H1 (cell line): ENCODE data around the gene THBS4. TPM values are rescaled to one million over a fixed set of nuclear protein-coding genes. Genes with fewer than 3 reads are reported as not detected.

ENCODE experiments used
- CEBPB ChIP-seq: IDR thresholded peaks from 2 replicates; pipeline ENCODE4 v1.6.1; 2012; ENCODE audit warnings: low read depth, low read length
- CHD7 ChIP-seq: fragments of 300-600 bp; sonication (generic); IDR thresholded peaks from 2 replicates; pipeline ENCODE4 v1.7.1; 2012; ENCODE audit warnings: low read length, moderate library complexity, mild to moderate bottlenecking, inconsistent platforms; ENCODE audit not compliant: insufficient replicate concordance
- CREB1 ChIP-seq: IDR thresholded peaks from 2 replicates; pipeline ENCODE4 v1.6.1; 2012; ENCODE audit warnings: inconsistent platforms
- EP300 ChIP-seq, 2 experiments: IDR thresholded peaks; 1 replicate in 1 of 2; 2 replicates in 1 of 2; pipeline ENCODE4 v1.6.1; 2011 to 2012; ENCODE audit warnings: low read depth in 2 of 2, low read length in 2 of 2, mild to moderate bottlenecking in 2 of 2, borderline replicate concordance in 1 of 2, inconsistent platforms in 1 of 2, moderate library complexity in 1 of 2
- GABPA ChIP-seq: IDR thresholded peaks from 2 replicates; pipeline ENCODE4 v1.6.1; 2011; ENCODE audit warnings: mild to moderate bottlenecking, low read length, moderate library complexity, borderline replicate concordance; ENCODE audit not compliant: insufficient read depth
- HDAC2 ChIP-seq, 2 experiments: fragments of 300-600 bp in 1 of 2; sonication (generic) in 1 of 2; IDR thresholded peaks; 2 replicates each; pipeline ENCODE4 v1.6.1; 2011 to 2012; ENCODE audit warnings: low read depth in 2 of 2, low read length in 2 of 2, mild to moderate bottlenecking in 2 of 2, moderate library complexity in 2 of 2, borderline replicate concordance in 1 of 2, inconsistent platforms in 1 of 2
- HDAC6 ChIP-seq: IDR thresholded peaks from one replicate; pipeline ENCODE4 v1.7.1; 2012; ENCODE audit warnings: low read depth, mild to moderate bottlenecking, inconsistent platforms, low read length, moderate library complexity
- JUN ChIP-seq: IDR thresholded peaks from 2 replicates; pipeline ENCODE4 v1.6.1; 2011; ENCODE audit warnings: low read depth, mild to moderate bottlenecking, improper control_type of control experiment, low read length
- PHF8 ChIP-seq: fragments of 200-600 bp; sonication (generic); conservative IDR thresholded peaks from 2 replicates; pipeline ENCODE4 v1.7.1; 2012; ENCODE audit warnings: low read depth, mild to moderate bottlenecking, inconsistent platforms, low read length, moderate library complexity
- POU5F1 ChIP-seq: IDR thresholded peaks from 2 replicates; pipeline ENCODE4 v1.6.1; 2011; ENCODE audit warnings: low read depth, mild to moderate bottlenecking, low read length, moderate library complexity
- RAD21 ChIP-seq, 2 experiments: IDR thresholded peaks in 1 of 2; conservative IDR thresholded peaks in 1 of 2; 2 replicates each; pipeline ENCODE4 v1.6.1; 2011; ENCODE audit warnings: low read depth in 2 of 2, low read length in 2 of 2, improper control_type of control experiment in 1 of 2, inconsistent platforms in 1 of 2, mild to moderate bottlenecking in 1 of 2, moderate library complexity in 1 of 2
- polyA plus RNA-seq, 7 experiments: library from polyadenylated mRNA; depleted of rRNA in 3 of 7; stranded (reverse) in 5 of 7; unstranded in 2 of 7; fragments of >200 nt in 5 of 7; fragments of 200-250 nt in 2 of 7; gene quantifications; 1 replicate in 5 of 7; 2 replicates in 1 of 7; 4 replicates in 1 of 7; pipeline versions ENCODE4 v1.2.1 to v1.2.3, GENCODE V29; 2011 to 2013; ENCODE audit warnings: missing spikeins in 2 of 7, mixed read lengths in 2 of 7
- total RNA-seq: library from RNA; stranded (reverse); fragmentation: NEBNext Ultra II Directional; extraction: Animal tissue kit (Norgen Biotek cat#: 25700); gene quantifications from 2 replicates; pipeline ENCODE4 v1.2.1, GENCODE V29; 2021

The THBS4 gene
- total and polyA plus RNA-seq, 2 of the 8 experiments (the other 6 are each of a cell fraction or from before 2014, with no cell fraction given): 12.8 to 25.4 TPM

- TF ChIP-seq CHD7 (no peak), HDAC2 (IDR thresholded peaks at IDR 0.05; ENCODE audit: borderline replicate concordance in 1 of 2, low read depth in 2 of 2, low read length in 2 of 2) (no peak), JUN (no peak), HDAC6 (no peak), CREB1 (no peak), CEBPB (no peak), POU5F1 (no peak), PHF8 (no peak), GABPA (no peak), EP300 (IDR thresholded peaks at IDR 0.05; ENCODE audit: borderline replicate concordance in 1 of 2, low read depth in 2 of 2, low read length in 2 of 2) (no peak), RAD21 (IDR thresholded peaks at IDR 0.05 in 1 of 2, conservative IDR thresholded peaks at IDR 0.05 in 1 of 2; ENCODE audit: low read depth in 2 of 2, low read length in 2 of 2) (no peak)
These were observed 34.2 kb downstream of the THBS4 start (continued) for GRCh38 chr5:80069251-80069800.
